ENCODE results near the gene ZBTB42. TPM values are rescaled to one million over a fixed set of nuclear protein-coding genes. Genes with fewer than 3 reads are reported as not detected.

The ZBTB42 gene
- total RNA-seq, 2 experiments from 2014 or later: 2.9 to 3.0 TPM

- Mint-ChIP-seq H3K27ac (peak overlapping the region; percentile 82), H3K36me3 (ENCODE audit: low read depth) (peaks cover 13% of the 10 kb centered on the region), H3K4me3 (peak overlapping the region; percentile 88), H3K9me3 (no peaks in the 10 kb centered on the region), H3K27me3 (no peaks in the 10 kb centered on the region), H3K4me1 (ENCODE audit: low read depth) (peaks cover 52% of the 10 kb centered on the region)
- Histone ChIP-seq H3K27ac (ENCODE audit: low read depth in 1 of 2, low read length in 2 of 2) (peak overlapping the region; percentile 67 to 75), H3K4me1 (ENCODE audit: insufficient read depth, low read length) (peaks cover 59% of the 10 kb centered on the region), H3K36me3 (ENCODE audit: insufficient read depth, low read length) (peaks cover 17% of the 10 kb centered on the region), H3K4me3 (ENCODE audit: low read length) (peak overlapping the region; percentile 59), H3K27me3 (ENCODE audit: control insufficient read depth in 1 of 2, insufficient read depth in 2 of 2, low read length in 2 of 2) (no peaks in the 10 kb centered on the region), H3K9me3 (ENCODE audit: control insufficient read depth in 1 of 2, insufficient read depth in 1 of 2, low read length in 2 of 2) (no peaks in the 10 kb centered on the region)
- ChIA-PET POLR2A (interaction anchor here (1.2 to 2.7 kb wide), 2 partner anchors 27 to 43 kb away, joined by 4 to 9 read pairs; partner anchors contain the start of gene SIVA1), CTCF (no interaction called here)
- ATAC-seq (ENCODE audit: poor library complexity): peak; percentile 54
- intact Hi-C loops (cut with DNase I, micrococcal nuclease): loop anchor here in 1 of 2 experiments (1.0 to 10.0 kb wide), 4 partner anchors 30 to 699 kb away; partner anchors contain the start of genes ADSS1, CEP170B and TEDC1
- DNase-seq: peak in 13 of 14 experiments; percentile 36 to 86 (median 64)
- TF ChIP-seq CTCF (IDR thresholded peaks at IDR 0.05): no peak
Observed at GRCh38 chr14:104795781-104796686, 4.9 kb upstream of the ZBTB42 start.

GRCh38 chr14:104796687-104797081 lies 4.2 kb upstream of the ZBTB42 start:
- Mint-ChIP-seq H3K4me1 (ENCODE audit: low read depth) (peaks cover 50% of the 10 kb centered on the region), H3K9me3 (no peaks in the 10 kb centered on the region), H3K27me3 (no peaks in the 10 kb centered on the region), H3K36me3 (ENCODE audit: low read depth) (peaks cover 6% of the 10 kb centered on the region), H3K4me3 (peak overlapping the region; percentile 88), H3K27ac (peak overlapping the region; percentile 82)
- no peak overlapping the region for H3K4me3 ChIP-seq (ENCODE audit: low read length)
- DNase-seq (no peak), ATAC-seq (ENCODE audit: poor library complexity) (no peak)
- POLR2A ChIA-PET: interaction anchor here (1.2 to 2.7 kb wide), 2 partner anchors 28 to 44 kb away, joined by 4 to 9 read pairs; partner anchors contain the start of gene SIVA1
- no peak overlapping the region for H3K27ac ChIP-seq (ENCODE audit: low read depth in 1 of 2, low read length in 2 of 2)
- peaks cover 10% of the 10 kb centered on the region for H3K36me3 ChIP-seq (ENCODE audit: insufficient read depth, low read length)
- intact Hi-C loops (cut with DNase I, micrococcal nuclease): loop anchor here in 1 of 2 experiments (2.0 to 10.0 kb wide), 2 partner anchors 68 to 698 kb away; partner anchors contain the start of genes CEP170B and TEDC1
- TF ChIP-seq CTCF (IDR thresholded peaks at IDR 0.05): no peak
- CTCF ChIA-PET: no interaction called here
- H3K4me1 ChIP-seq (ENCODE audit: insufficient read depth, low read length): peaks cover 61% of the 10 kb centered on the region
- H3K9me3 ChIP-seq (ENCODE audit: control insufficient read depth in 1 of 2, insufficient read depth in 1 of 2, low read length in 2 of 2): no peaks in the 10 kb centered on the region
- no peaks in the 10 kb centered on the region for H3K27me3 ChIP-seq (ENCODE audit: control insufficient read depth in 1 of 2, insufficient read depth in 2 of 2, low read length in 2 of 2)

- no peak for TF ChIP-seq CTCF (IDR thresholded peaks at IDR 0.05)
- Histone ChIP-seq H3K4me3 (ENCODE audit: low read length) (no peak overlapping the region), H3K27me3 (ENCODE audit: control insufficient read depth in 1 of 2, insufficient read depth in 2 of 2, low read length in 2 of 2) (no peaks in the 10 kb centered on the region), H3K36me3 (ENCODE audit: insufficient read depth, low read length) (peaks cover 3% of the 10 kb centered on the region), H3K9me3 (ENCODE audit: control insufficient read depth in 1 of 2, insufficient read depth in 1 of 2, low read length in 2 of 2) (no peaks in the 10 kb centered on the region), H3K27ac (ENCODE audit: low read depth in 1 of 2, low read length in 2 of 2) (no peak overlapping the region), H3K4me1 (ENCODE audit: insufficient read depth, low read length) (peaks cover 61% of the 10 kb centered on the region)
- Mint-ChIP-seq H3K9me3 (no peaks in the 10 kb centered on the region), H3K4me3 (peak overlapping the region; percentile 88), H3K27ac (peak overlapping the region; percentile 82), H3K36me3 (ENCODE audit: low read depth) (peaks cover 6% of the 10 kb centered on the region), H3K4me1 (ENCODE audit: low read depth) (peaks cover 54% of the 10 kb centered on the region), H3K27me3 (no peaks in the 10 kb centered on the region)
- ATAC-seq (ENCODE audit: poor library complexity): no peak
- intact Hi-C loops (cut with DNase I, micrococcal nuclease): loop anchor here in 1 of 2 experiments (2.0 to 10.0 kb wide), 3 partner anchors 29 to 697 kb away; partner anchors contain the start of genes CEP170B and TEDC1
- DNase-seq: peak in 1 of 14 experiments; percentile 21
- CTCF ChIA-PET: interaction anchor here (1.1 kb wide), 1 partner anchor 45 kb away, joined by 4 read pairs; the partner anchor contains the start of gene SIVA1
- POLR2A ChIA-PET: interaction anchor here (1.3 to 2.7 kb wide), 2 partner anchors 20 to 45 kb away, joined by 3 to 9 read pairs; partner anchors contain the start of gene SIVA1
Observed at GRCh38 chr14:104797115-104798044, 3.5 kb upstream of the ZBTB42 start.
